UCSD-AML1 (cell line): ENCODE data around the gene PLVAP.

Source experiments
- DNase-seq: peaks from one replicate; lab custom pipeline; 2025; ENCODE audit not compliant: unreplicated experiment; lab: John Stamatoyannopoulos, UW

Gene PLVAP, protein sequence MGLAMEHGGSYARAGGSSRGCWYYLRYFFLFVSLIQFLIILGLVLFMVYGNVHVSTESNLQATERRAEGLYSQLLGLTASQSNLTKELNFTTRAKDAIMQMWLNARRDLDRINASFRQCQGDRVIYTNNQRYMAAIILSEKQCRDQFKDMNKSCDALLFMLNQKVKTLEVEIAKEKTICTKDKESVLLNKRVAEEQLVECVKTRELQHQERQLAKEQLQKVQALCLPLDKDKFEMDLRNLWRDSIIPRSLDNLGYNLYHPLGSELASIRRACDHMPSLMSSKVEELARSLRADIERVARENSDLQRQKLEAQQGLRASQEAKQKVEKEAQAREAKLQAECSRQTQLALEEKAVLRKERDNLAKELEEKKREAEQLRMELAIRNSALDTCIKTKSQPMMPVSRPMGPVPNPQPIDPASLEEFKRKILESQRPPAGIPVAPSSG

DNA sequence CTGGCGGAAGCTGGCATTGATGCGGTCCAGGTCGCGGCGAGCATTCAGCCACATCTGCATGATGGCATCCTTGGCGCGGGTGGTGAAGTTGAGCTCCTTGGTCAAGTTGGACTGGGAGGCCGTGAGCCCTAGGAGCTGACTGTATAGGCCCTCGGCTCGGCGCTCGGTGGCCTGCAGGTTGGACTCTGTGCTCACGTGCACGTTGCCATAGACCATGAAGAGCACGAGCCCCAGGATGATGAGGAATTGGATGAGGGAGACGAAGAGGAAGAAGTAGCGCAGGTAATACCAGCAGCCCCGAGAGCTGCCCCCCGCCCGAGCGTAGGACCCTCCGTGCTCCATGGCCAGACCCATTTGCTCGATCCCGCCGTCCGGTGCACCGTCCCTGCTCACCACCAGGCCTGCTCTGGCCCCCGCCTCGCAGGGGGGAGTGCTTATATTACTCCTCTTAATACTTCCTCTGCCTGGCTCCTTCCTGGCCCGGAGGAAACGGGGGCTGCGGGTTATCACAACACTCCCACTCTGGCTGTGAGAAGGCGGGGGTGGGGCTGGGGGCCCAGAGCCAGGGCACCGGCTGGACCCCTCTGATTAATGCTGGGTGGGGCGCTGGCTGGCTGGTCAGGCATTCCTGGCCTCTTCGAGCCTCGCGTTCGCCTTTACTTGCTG, at the start of gene PLVAP:
TSS of gene PLVAP (minus strand) at position 408 of the 666 bp plus-strand sequence. CDS start at position 354, 54 bp downstream.
- DNase-seq, result peak; percentile 65

DNA sequence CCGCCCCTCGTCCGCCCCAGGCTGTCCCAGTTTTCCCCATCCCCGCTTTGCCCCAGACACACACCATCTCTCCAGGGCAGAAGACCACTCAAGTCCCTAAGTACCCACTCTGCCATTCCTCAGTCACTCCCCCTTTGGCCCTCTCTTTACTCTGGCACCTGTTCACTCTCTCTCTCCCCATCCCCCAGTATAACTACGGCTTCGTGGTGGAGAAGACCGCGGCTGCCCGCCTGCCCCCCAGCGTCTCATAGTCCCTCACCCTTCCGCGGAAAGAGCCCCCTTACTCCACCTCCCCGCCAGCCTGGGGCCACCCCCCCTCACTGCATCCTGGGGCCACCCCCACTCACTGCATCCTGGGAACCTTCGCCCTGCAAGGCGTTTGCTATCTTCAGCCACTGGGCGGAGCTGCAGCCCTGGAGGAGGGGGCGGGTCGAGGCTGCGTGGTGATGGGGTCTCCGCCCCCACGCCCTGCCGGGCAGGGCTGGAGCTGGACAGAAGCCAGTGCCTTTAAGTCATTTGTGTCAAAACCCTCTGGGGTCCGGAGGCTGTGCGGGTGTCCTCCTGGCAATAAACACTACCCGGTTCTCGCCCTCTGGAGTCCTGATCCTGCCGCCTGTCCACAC, 47.7 kb upstream of the PLVAP start:
- peak; percentile 74 for DNase-seq

DNA sequence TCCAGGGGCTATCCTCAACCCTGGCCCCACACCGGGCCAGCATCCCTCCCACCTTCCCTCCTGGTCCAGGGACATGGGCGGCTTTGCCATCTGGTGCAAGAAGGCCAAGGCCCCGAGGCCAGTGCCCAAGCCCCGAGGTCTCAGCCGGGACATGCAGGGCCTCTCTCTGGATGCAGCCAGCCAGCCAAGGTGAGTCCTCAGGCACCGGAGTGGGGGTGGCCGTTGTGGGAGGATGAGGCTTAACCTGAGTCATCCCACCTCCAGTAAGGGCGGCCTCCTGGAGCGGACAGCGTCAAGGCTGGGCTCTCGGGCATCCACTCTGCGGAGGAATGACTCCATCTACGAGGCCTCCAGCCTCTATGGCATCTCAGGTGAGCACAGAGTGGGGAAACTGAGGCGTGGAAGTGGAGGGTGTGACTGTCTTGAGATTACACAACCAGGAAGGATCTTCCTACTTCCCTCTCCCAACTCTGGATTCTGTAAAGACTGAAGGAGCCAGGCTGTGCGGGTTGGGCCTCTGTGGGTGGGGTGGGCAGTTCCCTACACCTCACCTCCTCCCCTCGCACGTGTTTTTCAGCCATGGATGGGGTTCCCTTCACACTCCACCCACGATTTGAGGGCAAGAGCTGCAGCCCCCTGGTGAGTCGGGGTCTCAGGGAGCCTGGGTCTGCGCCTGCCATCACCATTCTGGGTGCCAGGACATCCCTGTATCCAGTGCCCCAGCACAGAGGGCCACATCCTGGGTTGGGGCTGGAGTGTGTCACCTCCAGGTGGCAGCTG, 46.5 kb upstream of the PLVAP start:
- DNase-seq, result no peak

DNA sequence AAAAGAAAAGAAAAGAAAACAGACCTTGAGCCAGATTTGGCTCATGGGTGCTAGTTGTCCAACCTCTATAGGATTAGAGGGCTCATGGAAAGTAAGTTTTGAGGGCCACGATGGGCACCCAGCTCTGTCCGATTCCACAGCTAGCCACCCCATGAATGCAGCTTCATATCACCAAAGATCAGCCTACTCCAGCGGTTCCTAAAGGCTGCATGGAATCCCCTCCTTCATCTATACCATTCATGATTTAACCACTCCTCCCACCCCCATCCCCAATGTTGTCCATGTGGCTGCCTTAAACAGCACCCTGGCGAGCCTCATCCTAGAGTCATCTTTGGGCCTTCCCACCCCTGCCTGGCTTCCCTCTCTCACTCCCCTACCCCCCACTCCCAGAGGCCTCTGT, 44.8 kb upstream of the PLVAP start:
- DNase-seq, result no peak

DNA sequence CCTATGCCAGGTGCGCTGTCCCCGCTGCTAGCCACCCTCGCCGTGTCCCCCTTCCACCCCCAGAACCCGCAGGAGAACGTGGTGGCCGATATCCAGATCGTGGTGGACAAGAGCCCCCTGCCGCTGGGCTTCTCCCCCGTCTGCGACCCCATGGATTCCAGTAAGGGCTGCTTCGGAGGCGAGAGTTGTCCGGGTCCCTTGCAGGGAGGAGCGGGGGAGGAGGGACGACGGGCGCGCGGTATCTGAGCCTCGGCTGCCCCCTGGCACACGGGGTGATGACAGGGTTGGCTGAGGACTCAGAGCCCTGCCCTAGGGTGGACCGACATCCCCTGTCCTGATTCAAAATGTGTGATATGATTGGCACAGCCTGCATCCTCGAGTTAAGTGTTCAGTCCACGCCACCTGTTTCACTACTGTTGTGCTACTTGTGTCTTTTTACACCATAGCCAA, 43.4 kb upstream of the PLVAP start:
- peak; percentile 54 for DNase-seq

DNA sequence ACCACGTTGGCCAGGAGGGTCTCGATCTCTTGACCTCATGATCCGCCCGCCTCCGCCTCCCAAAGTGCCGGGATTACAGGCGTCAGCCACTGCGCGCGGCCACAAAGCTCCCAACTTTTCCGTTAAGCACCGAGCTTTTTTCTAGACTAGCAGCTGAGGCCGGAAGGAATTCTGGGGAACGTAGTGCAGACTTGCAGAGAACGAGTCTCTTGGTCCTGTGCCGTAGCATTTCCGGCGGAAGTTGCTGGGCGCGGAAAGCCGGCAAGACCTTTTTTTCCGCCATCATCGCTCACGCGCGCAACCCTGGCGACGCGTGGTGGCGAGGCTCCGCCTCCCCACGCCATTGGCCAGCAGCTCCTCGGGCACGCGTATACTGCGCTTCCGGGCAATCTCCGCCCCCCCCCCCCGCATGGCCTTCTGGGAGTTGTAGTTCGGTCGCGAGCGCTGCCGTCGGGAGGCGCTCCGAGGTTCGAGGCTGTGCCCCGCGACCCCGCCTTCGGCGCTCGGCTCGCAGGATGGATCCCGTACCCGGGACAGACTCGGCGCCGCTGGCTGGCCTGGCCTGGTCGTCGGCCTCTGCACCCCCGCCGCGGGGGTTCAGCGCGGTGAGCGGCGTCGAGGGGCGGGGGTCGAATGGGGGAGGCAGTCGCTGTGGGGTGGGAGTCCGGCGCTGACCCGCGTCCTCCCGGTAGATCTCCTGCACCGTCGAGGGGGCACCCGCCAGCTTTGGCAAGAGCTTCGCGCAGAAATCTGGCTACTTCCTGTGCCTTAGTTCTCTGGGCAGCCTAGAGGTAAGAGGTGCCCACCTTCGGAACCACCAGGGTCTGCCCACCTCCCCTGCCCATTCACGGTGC, 42.7 kb upstream of the PLVAP start, which contains the start of gene MVB12A:
TSS of gene MVB12A (plus strand) at position 427 of the 854 bp plus-strand sequence. CDS start at position 516, 89 bp downstream.
- peak; percentile 98 for DNase-seq

DNA sequence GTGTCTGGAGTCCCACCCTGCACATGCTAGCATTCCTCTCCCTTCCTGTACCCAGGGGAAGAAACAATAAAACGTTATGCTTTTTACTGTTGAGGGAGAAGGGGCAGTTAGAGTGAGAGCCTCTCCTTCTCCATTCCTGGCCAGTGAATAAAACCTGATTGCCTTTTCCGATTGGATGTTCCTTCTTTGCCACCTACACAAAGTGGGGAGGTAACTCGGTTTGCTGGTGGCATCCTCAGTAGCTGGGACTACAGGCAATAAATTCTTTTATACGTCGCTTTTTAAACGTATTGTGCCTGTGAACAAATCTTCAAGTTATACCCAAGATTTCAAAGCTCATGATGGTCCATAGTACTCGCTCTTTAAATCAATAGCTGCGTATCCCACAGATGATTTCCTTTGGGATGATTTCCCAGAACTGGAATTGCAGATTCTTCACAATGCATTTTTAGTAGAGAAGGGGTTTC, 42.0 kb upstream of the PLVAP start:
- no peak for DNase-seq

DNA sequence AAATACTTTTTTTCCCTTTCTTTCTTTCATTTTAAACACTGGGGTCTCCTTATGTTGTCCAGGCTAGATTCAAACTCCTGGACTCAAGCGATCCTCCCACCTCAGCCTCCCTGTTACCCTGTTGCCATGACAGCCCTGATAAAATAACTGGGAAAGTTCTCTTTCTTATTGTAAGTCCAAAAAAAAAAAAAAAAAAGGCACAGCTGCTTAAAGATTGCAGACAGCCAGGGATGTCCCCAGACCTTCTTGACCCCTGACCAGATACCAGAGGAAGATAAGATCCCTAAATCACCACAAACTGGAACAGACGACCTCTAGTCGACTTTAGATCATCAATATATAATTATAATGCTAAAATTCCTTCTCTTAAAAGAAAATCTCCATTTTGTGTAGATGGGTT, 41.6 kb upstream of the PLVAP start:
- no peak for DNase-seq

DNA sequence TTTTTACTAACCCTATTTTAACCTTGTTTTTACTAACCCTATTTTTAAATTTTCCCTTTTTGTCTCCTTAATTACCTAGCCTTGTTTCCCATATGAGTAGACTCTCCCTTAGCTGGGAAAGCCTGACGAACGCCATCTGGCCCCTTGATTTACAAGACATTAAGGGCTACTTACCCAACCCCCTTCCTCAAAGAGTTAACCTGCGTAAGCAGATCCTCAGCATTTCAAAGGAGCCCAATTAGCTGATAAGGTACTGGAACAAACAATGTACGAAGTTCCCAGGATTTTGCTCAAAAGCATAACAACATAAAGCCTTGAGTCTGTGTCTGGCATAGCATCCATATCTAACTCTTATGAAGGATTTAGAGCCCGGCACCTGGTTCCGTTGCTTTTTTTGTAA, 38.0 kb upstream of the PLVAP start:
- no peak for DNase-seq

DNA sequence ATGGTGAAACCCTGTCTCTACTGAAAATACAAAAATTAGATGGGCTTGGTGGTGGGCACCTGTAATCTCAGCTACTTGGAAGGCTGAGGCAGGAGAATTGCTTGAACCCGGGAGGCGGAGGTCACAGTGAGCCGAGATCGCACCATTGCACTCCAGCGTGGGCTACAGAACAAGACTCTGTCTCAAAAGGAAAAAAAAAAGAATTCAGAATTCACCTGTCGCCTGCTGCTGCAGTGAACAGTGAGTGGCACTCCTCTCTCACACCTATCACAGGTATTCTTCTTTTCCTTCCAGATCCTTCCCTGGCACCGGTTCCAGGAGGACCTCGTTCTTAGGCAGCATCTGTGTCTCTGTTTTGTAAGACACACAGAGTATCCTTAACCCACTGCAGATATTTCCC, 37.0 kb upstream of the PLVAP start:
- DNase-seq, result no peak

DNA sequence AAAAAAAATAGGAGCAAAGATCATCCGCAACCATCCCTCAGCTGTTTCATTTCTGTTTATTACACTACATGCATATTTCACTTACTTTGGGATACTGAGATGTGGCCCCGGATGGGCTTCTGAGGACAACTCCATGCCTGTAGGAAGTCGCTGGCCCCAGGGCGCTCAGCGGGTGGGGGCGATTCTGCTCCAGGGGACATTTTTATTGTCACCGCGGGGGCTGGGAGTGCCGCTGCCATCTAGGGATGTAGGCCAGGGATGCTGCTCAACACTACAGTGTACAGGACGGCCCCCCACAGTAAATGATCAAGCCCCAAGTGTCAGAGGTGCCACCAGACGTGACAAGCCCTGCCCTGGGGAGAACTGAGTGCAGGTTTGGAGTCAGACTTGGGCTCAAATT, 34.7 kb upstream of the PLVAP start:
- no peak for DNase-seq

DNA sequence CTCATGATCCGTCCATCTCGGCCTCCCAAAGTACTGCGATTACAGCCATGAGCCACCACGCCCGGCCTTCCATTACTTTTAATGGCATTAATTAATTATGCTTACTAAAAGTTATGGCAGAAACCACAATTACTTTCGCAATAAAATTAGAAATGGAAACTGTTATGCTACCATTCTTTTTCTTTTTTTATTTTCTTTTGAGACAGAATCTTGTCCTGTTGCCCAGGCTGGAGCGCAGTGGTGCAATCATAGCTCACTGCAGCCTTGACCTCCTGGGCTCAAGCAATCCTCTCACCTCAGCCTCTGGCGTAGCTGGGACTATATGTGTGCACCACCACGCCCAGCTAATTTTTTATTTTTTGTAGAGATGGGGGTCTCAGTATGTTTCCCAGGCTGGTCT, 32.8 kb upstream of the PLVAP start:
- DNase-seq, result no peak

DNA sequence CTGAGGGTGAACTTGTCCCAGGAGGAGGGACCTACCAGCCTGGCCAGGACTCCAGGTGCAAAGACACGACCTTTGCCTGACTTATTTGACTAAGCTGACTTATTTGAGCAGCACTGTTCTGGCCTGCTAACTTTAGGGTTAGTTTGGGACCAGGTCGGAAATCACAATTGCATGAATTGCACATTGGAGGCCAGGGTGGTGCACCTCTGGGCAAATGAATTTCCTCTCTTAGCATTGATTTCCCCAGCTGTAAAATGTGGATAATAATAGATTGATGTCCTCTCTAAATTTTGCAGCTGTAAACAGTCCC, 29.7 kb upstream of the PLVAP start:
- DNase-seq, result no peak

DNA sequence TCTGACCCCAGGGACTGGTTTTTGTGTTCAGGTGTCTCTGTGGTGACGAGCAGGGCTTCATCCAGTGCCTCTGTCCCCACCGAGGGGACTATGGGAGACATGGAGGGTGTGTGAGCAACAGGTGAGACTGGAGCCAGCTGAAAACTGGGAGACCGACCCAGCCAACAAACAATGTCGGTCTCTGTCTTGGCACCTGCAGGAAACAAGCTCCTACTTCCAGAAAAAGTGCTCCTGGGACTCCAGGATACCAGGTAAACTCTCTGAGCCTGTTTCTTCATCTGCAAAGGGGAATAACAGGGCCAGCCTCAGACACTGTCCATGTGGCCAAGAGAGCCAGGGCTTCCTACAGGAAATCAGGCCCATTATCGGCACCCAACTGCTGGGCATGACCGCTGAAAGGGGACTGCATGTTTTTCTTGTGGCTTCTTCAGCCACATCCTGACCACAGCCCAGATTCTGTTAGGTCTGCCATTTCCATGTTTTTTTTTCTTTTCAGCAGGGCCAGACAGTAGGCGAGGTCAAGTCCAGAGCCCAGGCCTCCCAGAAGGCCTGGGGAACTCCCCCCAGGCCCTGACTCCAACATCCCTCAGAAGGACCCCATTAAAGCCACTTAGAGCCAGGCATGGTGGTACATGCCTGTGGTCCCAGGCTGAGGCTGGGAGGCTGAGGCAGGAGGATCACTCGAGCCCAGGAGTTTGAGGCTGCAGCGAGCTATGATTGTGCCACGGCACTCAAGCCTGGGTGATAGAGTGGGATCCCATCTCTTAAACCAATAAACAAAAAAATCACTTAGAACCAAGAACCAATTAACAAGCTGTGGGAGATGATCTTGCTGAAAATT, 29.1 kb upstream of the PLVAP start:
- peak; percentile 83 for DNase-seq

DNA sequence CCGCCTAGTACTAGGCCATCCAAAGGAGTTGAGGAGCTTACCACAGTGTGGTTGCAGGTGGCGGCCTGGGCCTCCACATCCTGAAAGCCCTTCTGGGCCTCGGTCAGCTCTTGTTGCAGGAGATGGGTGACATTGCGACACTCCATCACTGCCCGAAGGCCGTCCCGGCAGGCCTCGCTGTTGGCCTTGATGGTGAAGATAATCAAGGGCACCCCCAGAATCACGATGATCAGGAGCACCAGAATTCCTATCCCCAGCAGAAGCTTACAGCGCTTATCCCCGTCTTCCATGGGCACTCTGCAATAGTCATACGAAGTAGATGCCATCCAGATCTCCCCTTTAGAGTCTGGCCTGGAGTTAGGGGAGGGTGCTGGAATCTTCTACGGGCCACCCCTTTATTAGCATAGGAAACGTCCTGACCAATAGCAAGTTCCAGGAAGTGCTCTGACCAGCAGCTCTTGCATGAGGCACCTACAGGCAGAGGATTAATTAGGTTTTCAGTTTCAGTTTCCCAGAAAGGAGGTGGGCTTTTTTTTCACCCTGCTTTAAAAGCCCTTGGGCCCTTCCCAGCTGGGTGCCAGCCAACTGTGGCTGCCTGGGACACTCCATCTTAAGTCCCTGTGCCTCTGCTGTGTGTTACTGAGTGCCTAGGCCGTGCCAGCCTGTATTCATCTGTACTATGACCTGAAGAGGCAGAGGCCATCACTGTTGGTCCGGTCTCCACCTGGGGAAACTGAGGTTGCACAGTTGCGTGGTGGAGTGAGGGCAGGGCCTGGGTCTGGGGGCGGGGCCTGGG, 28.3 kb upstream of the PLVAP start, which contains the start of gene BST2:
TSS of gene BST2 (minus strand) at position 381 of the 796 bp plus-strand sequence. CDS start at position 326, 55 bp downstream.
- peak; percentile 85 for DNase-seq

DNA sequence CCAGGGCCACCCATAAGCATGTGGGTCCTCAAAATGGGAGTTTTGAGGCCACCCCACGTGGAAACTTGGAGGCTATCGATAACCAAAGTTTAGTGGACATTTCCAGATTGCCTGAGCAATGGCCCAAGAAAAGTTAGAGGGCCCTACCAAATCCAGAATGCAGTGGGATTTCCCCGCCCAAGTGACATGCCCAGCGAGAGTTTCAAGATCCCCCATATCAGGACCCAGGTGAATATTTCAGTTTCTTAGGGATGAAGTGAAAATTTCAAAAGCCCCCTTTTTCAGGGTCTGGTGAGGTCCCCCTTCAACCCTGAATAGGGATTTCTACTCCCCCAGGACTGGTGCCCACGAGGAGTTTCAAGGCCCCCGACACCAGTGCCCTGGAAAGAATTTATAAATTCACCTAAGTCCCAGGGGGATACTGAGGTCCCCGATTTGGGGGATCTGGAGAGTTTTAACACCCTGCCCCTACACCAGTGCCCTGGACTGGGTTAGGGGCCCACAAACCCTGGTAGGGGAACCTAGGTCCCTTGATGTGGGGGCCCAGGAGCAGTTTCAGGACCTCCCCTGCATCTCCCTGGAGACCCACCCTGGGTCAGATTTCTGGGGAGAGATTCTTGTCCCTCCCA, 27.6 kb upstream of the PLVAP start:
- no peak for DNase-seq

DNA sequence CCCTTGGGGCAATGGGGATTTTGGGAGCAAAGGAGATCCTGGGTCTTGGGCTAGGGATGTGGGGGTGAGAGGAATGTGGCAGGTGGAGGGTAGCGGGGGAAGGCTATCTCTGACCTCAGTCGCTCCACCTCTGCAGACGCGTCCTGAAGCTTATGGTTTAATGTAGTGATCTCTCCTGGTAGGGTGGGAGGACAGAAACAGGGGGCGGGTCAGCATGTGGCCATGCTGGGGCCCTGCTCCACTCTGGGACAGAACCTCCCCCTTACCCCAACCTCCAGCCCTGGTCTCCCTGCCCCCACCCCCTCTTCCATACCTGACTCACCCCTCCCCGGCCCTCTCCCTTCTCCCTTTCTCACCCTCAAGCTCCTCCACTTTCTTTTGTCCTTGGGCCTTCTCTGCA, 26.9 kb upstream of the PLVAP start:
- no peak for DNase-seq
